Activated T-helper 2 cell treated with anti-CD3 and anti-CD28 coated beads, Interferon-gamma antibody, Interleukin-2, Interleukin-4, amounts not matched to agents 10 μg/mL and 5 μg/mL and 100 μg/mL, durations not matched to agents 14 hours and 24 hours and 36 hours (primary cell): ENCODE results near the gene UBB. TPM values are rescaled to one million over a fixed set of nuclear protein-coding genes. Genes with fewer than 3 reads are reported as not detected.

Source experiments
- DNase-seq: peaks from one replicate; pipeline ENCODE4 v3.0.0; 2021; ENCODE audit warnings: low spot score
- H3K27ac Mint-ChIP-seq: one replicate; pipeline ENCODE4 v1.8.0; 2021; ENCODE audit warnings: mixed read lengths
- H3K27me3 Mint-ChIP-seq: one replicate; pipeline ENCODE4 v1.8.0; 2021; ENCODE audit warnings: low read depth, mixed read lengths
- H3K36me3 Mint-ChIP-seq: one replicate; pipeline ENCODE4 v1.8.0; 2021; ENCODE audit warnings: low read depth, mixed read lengths
- H3K4me1 Mint-ChIP-seq: one replicate; pipeline ENCODE4 v1.8.0; 2021; ENCODE audit warnings: low read depth, mixed read lengths
- H3K4me3 Mint-ChIP-seq: one replicate; pipeline ENCODE4 v1.8.0; 2021; ENCODE audit warnings: low read depth, mild to moderate bottlenecking, moderate library complexity, mixed read lengths
- H3K9me3 Mint-ChIP-seq: one replicate; pipeline ENCODE4 v1.8.0; 2021; ENCODE audit warnings: mixed read lengths
- intact Hi-C: fragments of 100-400 bp; cut with micrococcal nuclease; formaldehyde crosslinking; loops from one replicate; pipeline ENCODE4 v1.15.1; 2023
- total RNA-seq: library from RNA; stranded (reverse); gene quantifications from 2 replicates; pipeline ENCODE4 v1.2.3, GENCODE V29; 2022

The UBB gene
- total RNA-seq, 1 donor from 2014 or later: 1,784 TPM

DNA sequence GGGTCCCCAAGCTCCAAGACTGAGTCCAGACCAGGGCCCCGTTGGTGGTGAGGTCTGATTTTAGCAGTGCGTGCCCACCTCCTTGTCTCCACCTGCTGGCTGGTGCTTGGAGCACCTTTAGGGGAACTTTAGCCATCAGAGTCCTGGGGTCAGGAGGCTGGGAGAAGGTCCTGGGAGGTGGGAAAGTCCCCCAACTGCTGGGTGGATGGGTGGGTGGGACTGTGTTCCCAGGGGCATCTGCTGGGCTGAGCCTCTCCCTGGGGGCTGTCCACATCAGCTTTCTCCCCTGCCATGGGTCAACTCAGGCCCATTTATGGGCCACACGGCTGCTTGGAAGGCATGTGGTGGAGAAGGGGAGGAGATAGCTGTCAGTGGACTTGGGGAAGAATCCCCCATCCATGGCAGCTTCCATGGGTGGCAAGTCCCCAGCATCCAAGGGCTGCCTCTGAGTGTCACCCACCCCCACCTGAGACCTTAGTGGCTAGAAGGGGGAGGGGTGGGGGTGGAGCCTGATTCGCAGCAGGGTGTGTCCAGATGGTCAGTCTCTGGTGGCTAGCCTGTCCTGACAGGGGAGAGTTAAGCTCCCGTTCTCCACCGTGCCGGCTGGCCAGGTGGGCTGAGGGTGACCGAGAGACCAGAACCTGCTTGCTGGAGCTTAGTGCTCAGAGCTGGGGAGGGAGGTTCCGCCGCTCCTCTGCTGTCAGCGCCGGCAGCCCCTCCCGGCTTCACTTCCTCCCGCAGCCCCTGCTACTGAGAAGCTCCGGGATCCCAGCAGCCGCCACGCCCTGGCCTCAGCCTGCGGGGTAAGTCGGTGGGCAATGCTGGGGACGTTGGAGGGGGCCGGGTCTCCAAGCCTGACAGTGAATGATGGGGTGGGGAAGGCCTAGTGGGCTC, 34.4 kb downstream of the UBB start, which contains the start of gene TRPV2:
TSS of gene TRPV2 (plus strand) at position 541 of the 894 bp plus-strand sequence. CDS start 2,098 bp downstream, outside the sequence.
- Mint-ChIP-seq H3K4me1 (peaks cover 37% of the 10 kb centered on the region), H3K4me3 (peak within 1 kb of the TSS; percentile 96), H3K27ac (peak within 1 kb of the TSS; percentile 96), H3K9me3 (no peaks in the 10 kb centered on the region), H3K36me3 (peaks cover 36% of the 10 kb centered on the region), H3K27me3 (no peaks in the 10 kb centered on the region)
- peak; percentile 30 for DNase-seq
- intact Hi-C loops: loop anchor here (5.0 kb wide), 2 partner anchors 53 to 128 kb away; no protein-coding TSS in a partner anchor

DNA sequence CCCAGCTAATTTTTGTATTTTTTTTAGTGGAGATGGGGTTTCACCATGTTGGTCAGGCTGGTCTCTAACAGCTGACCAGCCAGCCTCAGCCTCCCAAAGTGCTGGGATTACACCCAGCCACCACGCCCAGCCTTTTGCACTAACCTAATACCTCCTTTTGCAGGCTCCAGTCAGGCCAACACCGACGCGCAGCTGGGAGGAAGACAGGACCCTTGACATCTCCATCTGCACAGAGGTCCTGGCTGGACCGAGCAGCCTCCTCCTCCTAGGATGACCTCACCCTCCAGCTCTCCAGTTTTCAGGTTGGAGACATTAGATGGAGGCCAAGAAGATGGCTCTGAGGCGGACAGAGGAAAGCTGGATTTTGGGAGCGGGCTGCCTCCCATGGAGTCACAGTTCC, 36.5 kb downstream of the UBB start:
- no peak for DNase-seq
- H3K4me3 Mint-ChIP-seq: peak overlapping the region; percentile 96
- peaks cover 42% of the 10 kb centered on the region for H3K4me1 Mint-ChIP-seq
- H3K36me3 Mint-ChIP-seq: peaks cover 43% of the 10 kb centered on the region
- H3K9me3 Mint-ChIP-seq: no peaks in the 10 kb centered on the region
- intact Hi-C loops: loop anchor here (5.0 kb wide), 2 partner anchors 55 to 130 kb away; no protein-coding TSS in a partner anchor
- H3K27me3 Mint-ChIP-seq: no peaks in the 10 kb centered on the region
- H3K27ac Mint-ChIP-seq: peak overlapping the region; percentile 96

DNA sequence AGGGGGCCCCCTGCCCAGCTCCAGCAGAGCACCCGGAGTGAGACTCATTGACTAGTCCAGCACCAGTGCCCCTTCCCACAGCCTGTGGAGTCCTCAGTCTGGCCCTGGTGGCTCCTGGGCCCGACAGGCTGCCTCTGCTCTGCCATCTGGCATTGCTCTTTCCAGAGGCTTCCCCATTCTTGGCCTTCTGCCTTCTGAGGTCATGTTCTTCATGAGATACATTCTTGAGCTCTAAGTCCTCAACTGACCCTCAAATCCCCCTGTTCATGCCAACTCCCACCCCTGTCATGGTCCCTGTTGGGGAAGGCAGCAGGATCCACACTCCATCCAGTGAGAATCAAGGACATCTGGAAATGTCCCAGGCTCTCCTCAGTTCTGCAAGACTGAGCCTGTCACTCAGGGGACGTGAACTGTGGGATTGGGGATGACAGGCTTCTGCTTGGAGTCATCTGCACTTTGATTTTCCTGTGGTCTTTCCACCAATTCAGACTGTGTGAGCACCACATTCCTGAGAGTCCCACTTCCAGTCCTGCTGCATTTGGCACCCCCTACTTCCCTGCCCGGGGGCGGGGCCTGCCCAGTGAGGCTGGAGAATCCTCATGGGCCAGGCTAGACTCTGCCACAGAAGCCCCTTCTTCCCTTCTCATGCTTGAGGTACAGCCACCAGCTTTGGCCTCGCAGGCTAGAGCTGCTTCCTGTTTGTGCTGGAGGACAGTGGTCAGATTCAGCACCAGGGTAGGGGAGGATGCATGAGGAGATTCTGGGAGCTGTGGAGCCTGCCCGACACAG, 37.2 kb downstream of the UBB start:
- Mint-ChIP-seq H3K27me3 (no peaks in the 10 kb centered on the region), H3K4me3 (no peak overlapping the region), H3K4me1 (peaks cover 42% of the 10 kb centered on the region), H3K27ac (peak overlapping the region; percentile 92), H3K36me3 (peaks cover 50% of the 10 kb centered on the region), H3K9me3 (no peaks in the 10 kb centered on the region)
- DNase-seq: no peak
- intact Hi-C loops: loop anchor here (5.0 kb wide), 2 partner anchors 56 to 131 kb away; no protein-coding TSS in a partner anchor

DNA sequence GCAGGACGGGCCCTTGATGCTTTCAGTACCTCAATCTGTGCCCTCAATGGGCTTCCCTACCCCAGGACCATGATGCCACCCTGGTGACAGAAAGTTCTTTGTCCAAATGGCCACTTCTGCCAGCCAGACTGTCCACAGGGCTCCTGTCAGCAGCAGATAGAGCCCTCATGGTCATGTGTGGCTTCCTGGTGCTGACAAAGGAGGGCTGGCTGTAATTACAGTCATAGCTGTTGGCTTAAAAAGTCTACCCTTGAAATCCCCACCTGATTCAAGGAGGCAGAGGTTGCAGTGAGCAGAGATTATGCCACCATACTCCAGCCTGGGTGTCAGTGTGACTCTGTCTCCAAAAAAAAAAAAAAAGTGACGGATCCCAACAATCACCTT, 37.8 kb downstream of the UBB start:
- Mint-ChIP-seq H3K27me3 (no peaks in the 10 kb centered on the region), H3K4me3 (peak overlapping the region; percentile 64), H3K27ac (peak overlapping the region; percentile 92), H3K9me3 (no peaks in the 10 kb centered on the region), H3K36me3 (peaks cover 51% of the 10 kb centered on the region), H3K4me1 (peaks cover 42% of the 10 kb centered on the region)
- no peak for DNase-seq
- intact Hi-C loops: loop anchor here (1.0 to 5.0 kb wide), 3 partner anchors 20 to 131 kb away; no protein-coding TSS in a partner anchor

DNA sequence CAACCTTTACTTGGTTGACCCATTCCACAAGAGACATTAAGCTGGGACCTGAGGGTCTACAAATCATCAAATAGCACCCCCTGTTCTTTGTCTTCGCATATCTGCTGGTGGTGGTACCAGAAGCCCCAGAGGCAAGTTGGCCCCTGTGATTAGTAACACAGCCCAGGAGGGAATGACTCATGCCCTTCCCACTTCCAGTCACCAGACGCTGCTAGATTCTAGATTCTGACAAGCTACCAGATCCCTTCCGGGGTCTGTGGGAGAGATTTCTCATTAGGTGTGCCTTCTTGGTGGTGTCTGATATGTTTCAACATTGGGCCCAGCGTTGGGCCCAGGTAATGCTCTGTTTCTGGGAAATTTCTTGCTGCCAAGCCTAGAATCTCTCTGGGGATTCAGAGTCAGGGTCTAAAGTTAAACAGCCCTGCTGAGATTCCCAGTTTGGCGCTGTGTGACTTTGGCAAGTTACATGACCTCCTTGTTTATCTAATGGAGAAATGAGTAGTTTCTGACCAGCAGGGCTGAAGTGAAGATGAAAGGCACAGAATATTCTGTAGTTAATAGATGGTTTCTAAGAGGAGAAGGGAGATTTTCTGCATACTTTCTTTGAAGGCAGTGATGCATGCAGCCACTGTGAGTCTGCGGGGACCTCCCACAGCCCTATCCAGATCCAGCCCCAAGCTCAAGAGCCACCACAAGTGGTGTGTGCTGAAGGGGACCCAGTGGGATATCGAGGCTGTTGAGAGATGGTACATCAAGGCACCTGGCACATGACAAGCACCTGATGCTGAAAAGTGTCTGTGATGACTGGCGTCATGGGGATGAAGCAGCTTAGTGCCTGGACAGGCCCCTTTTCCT, 38.4 kb downstream of the UBB start:
- Mint-ChIP-seq H3K36me3 (peaks cover 48% of the 10 kb centered on the region), H3K27ac (peak overlapping the region; percentile 92), H3K27me3 (no peaks in the 10 kb centered on the region), H3K4me3 (peak overlapping the region; percentile 64), H3K4me1 (peaks cover 39% of the 10 kb centered on the region), H3K9me3 (no peaks in the 10 kb centered on the region)
- intact Hi-C loops: loop anchor here (1.0 to 5.0 kb wide), 3 partner anchors 19 to 132 kb away; no protein-coding TSS in a partner anchor
- peak; percentile 39 for DNase-seq

DNA sequence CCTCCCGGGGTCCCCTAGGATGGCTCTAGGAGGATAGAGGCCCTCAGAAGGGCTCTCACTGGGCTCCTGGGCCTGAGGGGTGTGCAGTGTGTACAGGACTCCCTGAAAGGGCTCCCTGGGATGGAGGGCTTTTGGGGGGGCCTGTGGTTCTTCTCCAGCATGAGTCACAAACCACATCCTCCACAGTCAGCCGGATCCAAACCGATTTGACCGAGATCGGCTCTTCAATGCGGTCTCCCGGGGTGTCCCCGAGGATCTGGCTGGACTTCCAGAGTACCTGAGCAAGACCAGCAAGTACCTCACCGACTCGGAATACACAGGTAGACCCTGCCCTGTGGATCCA, 39.0 kb downstream of the UBB start:
- peak; percentile 31 for DNase-seq
- no peak overlapping the region for H3K4me3 Mint-ChIP-seq
- no peaks in the 10 kb centered on the region for H3K27me3 Mint-ChIP-seq
- peaks cover 44% of the 10 kb centered on the region for H3K36me3 Mint-ChIP-seq
- peak overlapping the region; percentile 92 for H3K27ac Mint-ChIP-seq
- peaks cover 36% of the 10 kb centered on the region for H3K4me1 Mint-ChIP-seq
- H3K9me3 Mint-ChIP-seq: no peaks in the 10 kb centered on the region
- intact Hi-C loops: loop anchor here (1.0 to 5.0 kb wide), 3 partner anchors 18 to 133 kb away; no protein-coding TSS in a partner anchor

DNA sequence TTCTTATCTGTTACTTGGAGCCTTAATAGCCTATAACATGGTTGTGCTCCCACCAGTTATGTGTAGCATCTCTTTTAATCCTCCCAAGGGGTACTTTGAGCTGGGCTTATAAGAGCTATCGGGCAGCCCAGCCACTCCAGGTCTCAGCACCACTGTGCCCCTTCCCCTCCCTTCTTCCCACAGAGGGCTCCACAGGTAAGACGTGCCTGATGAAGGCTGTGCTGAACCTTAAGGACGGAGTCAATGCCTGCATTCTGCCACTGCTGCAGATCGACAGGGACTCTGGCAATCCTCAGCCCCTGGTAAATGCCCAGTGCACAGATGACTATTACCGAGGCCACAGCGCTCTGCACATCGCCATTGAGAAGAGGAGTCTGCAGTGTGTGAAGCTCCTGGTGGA, 41.5 kb downstream of the UBB start:
- intact Hi-C loops: no loop called here
- Mint-ChIP-seq H3K36me3 (peaks cover 55% of the 10 kb centered on the region), H3K4me1 (peaks cover 28% of the 10 kb centered on the region), H3K27me3 (no peaks in the 10 kb centered on the region), H3K27ac (no peak overlapping the region), H3K9me3 (no peaks in the 10 kb centered on the region), H3K4me3 (no peak overlapping the region)
- no peak for DNase-seq

DNA sequence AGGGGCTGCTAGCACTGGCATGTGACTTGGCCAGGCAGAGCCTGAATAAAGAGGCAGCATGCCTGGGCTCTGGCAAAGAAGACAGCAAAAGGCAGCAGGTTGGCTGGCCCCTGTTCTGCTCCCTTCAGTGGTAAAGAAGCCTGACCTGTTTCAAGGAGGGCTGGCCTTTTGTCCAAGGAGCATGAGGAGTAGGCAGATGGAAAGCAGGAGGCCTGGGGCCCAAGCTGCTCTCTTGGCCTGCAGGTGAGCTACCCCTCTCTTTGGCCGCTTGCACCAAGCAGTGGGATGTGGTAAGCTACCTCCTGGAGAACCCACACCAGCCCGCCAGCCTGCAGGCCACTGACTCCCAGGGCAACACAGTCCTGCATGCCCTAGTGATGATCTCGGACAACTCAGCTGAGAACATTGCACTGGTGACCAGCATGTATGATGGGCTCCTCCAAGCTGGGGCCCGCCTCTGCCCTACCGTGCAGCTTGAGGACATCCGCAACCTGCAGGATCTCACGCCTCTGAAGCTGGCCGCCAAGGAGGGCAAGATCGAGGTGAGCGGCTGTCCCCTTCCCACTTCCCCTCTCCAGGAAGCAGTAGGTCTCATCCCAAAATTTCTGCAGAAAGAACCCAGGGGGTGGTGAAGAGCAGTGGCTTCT, 42.5 kb downstream of the UBB start:
- H3K36me3 Mint-ChIP-seq: peaks cover 47% of the 10 kb centered on the region

DNA sequence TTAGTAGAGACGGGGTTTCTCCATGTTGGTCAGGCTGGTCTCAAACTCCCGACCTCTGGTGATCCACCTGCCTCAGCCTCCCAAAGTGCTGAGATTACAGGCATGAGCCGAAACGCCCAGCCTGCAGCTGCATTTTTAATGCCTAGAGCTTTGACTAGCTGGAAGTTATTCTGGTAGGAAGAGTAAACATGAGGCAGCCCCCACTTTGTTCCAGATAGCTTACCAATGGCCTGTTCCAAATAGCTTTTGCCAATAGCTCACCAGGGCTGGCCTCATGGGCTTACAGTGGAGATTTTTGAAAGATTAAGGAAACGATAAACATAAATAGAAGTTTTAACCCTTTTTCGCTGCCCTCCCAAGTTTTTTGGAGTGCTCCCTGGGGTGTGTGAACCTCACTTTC, 44.3 kb downstream of the UBB start:
- Mint-ChIP-seq H3K36me3 (peaks cover 44% of the 10 kb centered on the region), H3K9me3 (no peaks in the 10 kb centered on the region), H3K27ac (no peak overlapping the region), H3K4me3 (no peak overlapping the region), H3K4me1 (peaks cover 6% of the 10 kb centered on the region), H3K27me3 (no peaks in the 10 kb centered on the region)
- intact Hi-C loops: no loop called here
- no peak for DNase-seq

More for the DNA sequence above, 42.5 kb downstream of the UBB start:
- DNase-seq: no peak
- H3K4me3 Mint-ChIP-seq: no peak overlapping the region
- H3K9me3 Mint-ChIP-seq: no peaks in the 10 kb centered on the region
- H3K4me1 Mint-ChIP-seq: peaks cover 23% of the 10 kb centered on the region
- H3K27ac Mint-ChIP-seq: no peak overlapping the region
- intact Hi-C loops: no loop called here
- no peaks in the 10 kb centered on the region for H3K27me3 Mint-ChIP-seq

DNA sequence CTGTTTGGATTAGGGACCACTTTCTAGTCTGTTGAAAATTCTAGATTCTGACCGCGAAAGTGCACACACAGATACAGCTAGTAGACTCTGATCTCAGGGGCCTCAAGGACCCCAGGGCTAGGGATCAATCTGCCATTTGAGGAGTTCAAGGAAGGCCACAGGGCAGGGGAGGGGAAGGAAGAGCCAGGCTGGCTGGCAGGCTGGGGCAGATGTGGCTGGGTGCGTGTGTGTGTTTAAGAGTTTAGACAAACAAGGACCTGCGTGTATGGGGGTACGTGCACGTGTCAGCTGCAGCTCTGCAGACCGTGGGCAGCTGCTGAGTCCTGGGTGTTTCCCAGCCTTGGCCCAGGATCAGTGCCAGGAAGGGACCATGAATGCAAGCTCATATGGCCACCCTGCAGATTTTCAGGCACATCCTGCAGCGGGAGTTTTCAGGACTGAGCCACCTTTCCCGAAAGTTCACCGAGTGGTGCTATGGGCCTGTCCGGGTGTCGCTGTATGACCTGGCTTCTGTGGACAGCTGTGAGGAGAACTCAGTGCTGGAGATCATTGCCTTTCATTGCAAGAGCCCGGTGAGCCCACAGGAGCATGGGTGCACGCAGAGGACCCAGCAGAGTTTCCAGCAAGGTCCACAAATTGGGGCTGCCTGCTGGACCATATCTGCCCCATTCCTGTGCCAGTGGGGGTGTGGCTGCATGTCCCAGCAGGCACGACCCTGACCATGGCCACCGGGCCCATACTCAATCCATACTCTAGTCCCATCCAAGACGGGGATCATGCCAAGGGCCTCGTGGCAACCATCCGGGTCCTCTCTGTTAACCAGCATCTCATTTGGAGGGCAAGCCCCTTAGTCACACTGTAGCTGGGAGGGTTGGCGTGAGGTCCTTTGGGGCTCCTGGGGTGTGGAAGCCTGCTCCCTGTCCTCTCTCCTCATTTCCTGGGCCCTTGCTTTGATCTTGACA, 45.1 kb downstream of the UBB start:
- DNase-seq: no peak
- Mint-ChIP-seq H3K4me3 (no peak overlapping the region), H3K27ac (no peak overlapping the region), H3K4me1 (no peaks in the 10 kb centered on the region), H3K27me3 (no peaks in the 10 kb centered on the region), H3K36me3 (peaks cover 40% of the 10 kb centered on the region), H3K9me3 (no peaks in the 10 kb centered on the region)
- intact Hi-C loops: no loop called here

DNA sequence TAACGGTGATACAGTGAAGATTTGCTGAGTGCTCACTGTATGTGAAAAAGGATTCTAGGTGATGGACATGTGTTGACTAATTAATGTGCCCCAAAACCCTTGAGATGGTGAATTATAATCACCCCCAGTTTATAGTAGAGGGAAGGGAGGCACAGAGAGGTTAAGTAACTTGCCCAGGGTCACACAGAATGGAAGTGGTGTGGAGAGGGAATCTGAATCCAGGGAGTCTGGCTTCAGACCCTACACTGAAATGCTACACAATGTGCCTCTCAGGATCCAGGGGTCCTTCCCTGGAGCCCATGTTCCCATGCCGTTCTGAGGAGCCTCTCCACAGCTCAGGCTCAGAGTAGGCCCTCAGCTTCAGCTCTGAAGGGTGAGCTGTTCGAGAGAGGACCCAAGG, 46.1 kb downstream of the UBB start:
- peaks cover 41% of the 10 kb centered on the region for H3K36me3 Mint-ChIP-seq
- H3K27me3 Mint-ChIP-seq: no peaks in the 10 kb centered on the region
- intact Hi-C loops: no loop called here
- no peak overlapping the region for H3K27ac Mint-ChIP-seq
- H3K4me3 Mint-ChIP-seq: no peak overlapping the region
- DNase-seq: no peak
- H3K9me3 Mint-ChIP-seq: no peaks in the 10 kb centered on the region
- no peaks in the 10 kb centered on the region for H3K4me1 Mint-ChIP-seq
